ENCODE measurements around the gene SPATA2. TPM values are rescaled to one million over a fixed set of nuclear protein-coding genes. Genes with fewer than 3 reads are reported as not detected.
A peak's percentile ranks its signal among the peaks of the same experiment; 100 is the strongest.

Gene SPATA2
- total RNA-seq, 1 donor from 2014 or later = 10.3 TPM

GRCh38 chr20:49924247-49924646 is 8.9 kb upstream of the SPATA2 start:
- Mint-ChIP-seq H3K4me1 (peaks cover 8% of the 10 kb centered on the region), H3K36me3 (ENCODE audit: low read depth) (no peaks in the 10 kb centered on the region), H3K9me3 (peaks cover 2% of the 10 kb centered on the region), H3K27ac (ENCODE audit: unreplicated experiment) (no peak overlapping the region), H3K4me3 (peak overlapping the region; percentile 25), H3K27me3 (ENCODE audit: low read depth) (no peaks in the 10 kb centered on the region)
- DNase-seq (ENCODE audit: low read depth, low spot score) = no peak
- TF ChIP-seq CTCF (conservative IDR thresholded peaks at IDR 0.05) = no peak

- no peak for TF ChIP-seq CTCF (conservative IDR thresholded peaks at IDR 0.05)
- no peak for DNase-seq (ENCODE audit: low read depth, low spot score)
- no peaks in the 10 kb centered on the region for H3K9me3 Mint-ChIP-seq
- H3K27ac Mint-ChIP-seq (ENCODE audit: unreplicated experiment) = no peak overlapping the region
- peaks cover 15% of the 10 kb centered on the region for H3K4me1 Mint-ChIP-seq
- no peaks in the 10 kb centered on the region for H3K36me3 Mint-ChIP-seq (ENCODE audit: low read depth)
- H3K27me3 Mint-ChIP-seq (ENCODE audit: low read depth) = peaks cover 3% of the 10 kb centered on the region
- no peak overlapping the region for H3K4me3 Mint-ChIP-seq
These were observed 4.1 kb upstream of the SPATA2 start for GRCh38 chr20:49919461-49919860.

GRCh38 chr20:49919009-49919408 is 3.7 kb upstream of the SPATA2 start:
- H3K9me3 Mint-ChIP-seq = no peaks in the 10 kb centered on the region

GRCh38 chr20:49918446-49918845 is 3.1 kb upstream of the SPATA2 start:
- no peak for TF ChIP-seq CTCF (conservative IDR thresholded peaks at IDR 0.05)
- Mint-ChIP-seq H3K27me3 (ENCODE audit: low read depth) (peaks cover 3% of the 10 kb centered on the region), H3K4me1 (peaks cover 26% of the 10 kb centered on the region), H3K36me3 (ENCODE audit: low read depth) (no peaks in the 10 kb centered on the region), H3K27ac (ENCODE audit: unreplicated experiment) (no peak overlapping the region), H3K9me3 (no peaks in the 10 kb centered on the region), H3K4me3 (peak overlapping the region; percentile 24)
- DNase-seq (ENCODE audit: low read depth, low spot score) = no peak

More at GRCh38 chr20:49919009-49919408, 3.7 kb upstream of the SPATA2 start:
- Mint-ChIP-seq H3K27ac (ENCODE audit: unreplicated experiment) (no peak overlapping the region), H3K4me3 (peak overlapping the region; percentile 24), H3K36me3 (ENCODE audit: low read depth) (no peaks in the 10 kb centered on the region), H3K27me3 (ENCODE audit: low read depth) (peaks cover 3% of the 10 kb centered on the region), H3K4me1 (peaks cover 20% of the 10 kb centered on the region)
- DNase-seq (ENCODE audit: low read depth, low spot score) = no peak
- no peak for TF ChIP-seq CTCF (conservative IDR thresholded peaks at IDR 0.05)

GRCh38 chr20:49916146-49917002 is 1.0 kb upstream of the SPATA2 start:
- DNase-seq (ENCODE audit: low read depth, low spot score) = no peak
- H3K4me3 Mint-ChIP-seq = peak overlapping the region; percentile 96
- peaks cover 30% of the 10 kb centered on the region for H3K4me1 Mint-ChIP-seq
- no peak for TF ChIP-seq CTCF (conservative IDR thresholded peaks at IDR 0.05)
- H3K36me3 Mint-ChIP-seq (ENCODE audit: low read depth) = no peaks in the 10 kb centered on the region
- H3K9me3 Mint-ChIP-seq = no peaks in the 10 kb centered on the region
- peak overlapping the region; percentile 99 for H3K27ac Mint-ChIP-seq (ENCODE audit: unreplicated experiment)
- peaks cover 3% of the 10 kb centered on the region for H3K27me3 Mint-ChIP-seq (ENCODE audit: low read depth)
